DMS53 treated with DMSO at 0.1 percent for 48 hours (cell line): ENCODE data around the gene RHBDD3.

Experiments used
- DNase-seq: peaks from one replicate; lab custom pipeline; 2025; ENCODE audit not compliant: unreplicated experiment; lab: John Stamatoyannopoulos, UW

Gene RHBDD3

GRCh38 chr22:29306175-29306834 is 38.5 kb upstream of the RHBDD3 start, which contains the start of gene GAS2L1:
GAS2L1 (plus strand) TSS chr22:29306650; CDS start chr22:29308106, 1,456 bp downstream.
- peak; percentile 12 for DNase-seq

GRCh38 chr22:29305836-29306174 is 38.0 kb upstream of the RHBDD3 start:
- no peak for DNase-seq

GRCh38 chr22:29302681-29303465 is 35.1 kb upstream of the RHBDD3 start:
- DNase-seq, result no peak

GRCh38 chr22:29302402-29302680 is 34.6 kb upstream of the RHBDD3 start:
- no peak for DNase-seq

GRCh38 chr22:29301716-29302401 is 34.1 kb upstream of the RHBDD3 start:
- no peak for DNase-seq

GRCh38 chr22:29300807-29301601 is 33.2 kb upstream of the RHBDD3 start:
- no peak for DNase-seq

GRCh38 chr22:29300467-29300806 is 32.7 kb upstream of the RHBDD3 start:
- DNase-seq, result no peak

- no peak for DNase-seq
Measured at GRCh38 chr22:29299136-29299900, 31.5 kb upstream of the RHBDD3 start.

- no peak for DNase-seq
Measured at GRCh38 chr22:29298641-29299040, 30.9 kb upstream of the RHBDD3 start.

GRCh38 chr22:29292379-29292778 is 24.6 kb upstream of the RHBDD3 start:
- no peak for DNase-seq

- DNase-seq, result no peak
Measured at GRCh38 chr22:29291215-29291614, 23.4 kb upstream of the RHBDD3 start.

GRCh38 chr22:29290061-29290460 is 22.3 kb upstream of the RHBDD3 start:
- no peak for DNase-seq

GRCh38 chr22:29288837-29289236 is 21.1 kb upstream of the RHBDD3 start:
- DNase-seq, result no peak

- DNase-seq, result no peak
Measured at GRCh38 chr22:29284196-29284595, 16.4 kb upstream of the RHBDD3 start.

- no peak for DNase-seq
Measured at GRCh38 chr22:29277927-29278326, 10.1 kb upstream of the RHBDD3 start.

GRCh38 chr22:29275819-29276565 is 8.2 kb upstream of the RHBDD3 start:
- no peak for DNase-seq

GRCh38 chr22:29275167-29275566 is 7.4 kb upstream of the RHBDD3 start:
- no peak for DNase-seq

- DNase-seq, result no peak
Measured at GRCh38 chr22:29272624-29273023, 4.8 kb upstream of the RHBDD3 start.

- no peak for DNase-seq
Measured at GRCh38 chr22:29270475-29271271, 2.9 kb upstream of the RHBDD3 start.
